HG03469 (cell line): Measurements from ENCODE around the gene HDLBP.

Experiments used
- ATAC-seq: cut with Tn5 transposase; IDR thresholded peaks from one replicate; pipeline ENCODE4 v1.9.1; 2021; ENCODE audit warnings: mild to moderate bottlenecking, moderate library complexity, moderate number of reproducible peaks; ENCODE audit not compliant: unreplicated experiment

Gene HDLBP

DNA sequence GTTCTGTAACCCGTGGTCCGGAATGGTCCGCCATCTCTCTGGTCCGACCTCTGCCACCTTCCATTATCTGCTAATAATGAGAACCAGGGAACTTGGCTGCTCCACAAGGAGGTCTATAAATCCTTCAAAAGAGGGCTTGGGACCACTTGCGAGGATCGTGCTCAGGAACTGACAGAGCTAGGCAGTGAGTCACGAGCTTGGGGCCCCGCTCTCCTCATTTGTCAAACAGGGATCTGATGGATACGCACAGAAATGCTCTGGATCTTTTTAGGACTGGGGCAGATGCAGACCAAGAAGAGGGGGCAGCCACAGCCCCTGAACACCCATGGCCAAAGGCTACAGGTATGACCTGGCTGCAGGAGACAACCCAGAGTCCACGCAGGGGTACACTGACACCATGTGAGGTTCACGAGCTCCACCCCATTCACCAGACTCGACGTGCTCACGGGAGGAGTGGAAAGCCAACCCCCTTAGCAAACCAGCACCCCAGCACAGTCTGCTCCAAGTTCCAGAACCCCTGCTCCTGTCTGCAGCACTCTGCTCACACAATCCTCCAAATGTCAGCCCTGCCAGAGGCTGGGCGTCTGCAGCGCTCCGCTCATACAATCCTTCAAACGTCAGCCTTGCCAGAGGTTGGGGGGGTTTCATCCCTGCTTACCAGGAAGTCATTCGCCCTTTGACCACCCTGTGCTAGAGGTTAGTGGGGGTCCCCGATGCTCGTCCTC, 81.2 kb downstream of the HDLBP start:
- no peak for ATAC-seq

GRCh38 chr2:241232736-241233575, 82.5 kb downstream of the HDLBP start:
- ATAC-seq: no peak

GRCh38 chr2:241230435-241230834, 85.0 kb downstream of the HDLBP start:
- no peak for ATAC-seq

DNA sequence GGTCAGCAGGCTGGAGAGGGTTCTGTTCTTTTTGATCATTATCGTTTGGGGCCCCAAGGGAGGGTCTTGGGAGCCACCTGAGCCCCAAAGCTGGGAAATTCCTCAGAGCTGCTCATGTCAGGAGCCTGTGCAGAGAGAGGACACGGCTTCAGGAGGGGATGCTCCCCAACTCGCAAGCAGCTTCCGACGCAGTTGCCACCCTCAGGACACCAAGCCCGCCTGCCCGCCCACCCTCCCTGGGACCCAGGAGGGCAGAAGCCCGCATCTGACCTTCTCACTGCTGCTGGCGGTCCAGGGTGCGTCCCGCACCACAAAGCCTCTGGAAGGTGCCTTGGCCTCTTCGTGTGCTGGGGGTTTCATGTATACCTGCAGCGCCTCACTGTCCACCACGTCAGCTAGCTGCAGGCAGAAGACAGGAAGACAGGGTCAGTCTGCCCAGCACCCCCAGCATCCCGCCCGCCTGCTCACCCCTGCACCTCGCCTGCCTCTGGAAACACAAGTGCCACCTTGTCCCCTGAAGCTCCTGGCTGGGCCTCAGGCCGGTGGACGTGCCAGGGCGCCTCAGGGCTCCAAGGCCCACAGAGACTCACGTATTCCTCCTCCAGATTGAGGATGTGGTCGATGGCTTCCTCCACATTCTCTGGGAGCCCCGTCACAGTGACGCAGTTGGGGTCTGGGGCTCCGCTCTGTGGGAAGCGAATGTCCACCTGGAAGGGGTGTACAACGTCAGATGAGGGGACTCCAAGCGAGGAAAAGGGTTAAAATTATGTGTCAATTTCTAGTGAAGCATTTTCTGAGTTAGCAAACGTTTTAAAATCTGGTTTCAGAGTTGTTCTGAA, 85.7 kb downstream of the HDLBP start:
- ATAC-seq: no peak

DNA sequence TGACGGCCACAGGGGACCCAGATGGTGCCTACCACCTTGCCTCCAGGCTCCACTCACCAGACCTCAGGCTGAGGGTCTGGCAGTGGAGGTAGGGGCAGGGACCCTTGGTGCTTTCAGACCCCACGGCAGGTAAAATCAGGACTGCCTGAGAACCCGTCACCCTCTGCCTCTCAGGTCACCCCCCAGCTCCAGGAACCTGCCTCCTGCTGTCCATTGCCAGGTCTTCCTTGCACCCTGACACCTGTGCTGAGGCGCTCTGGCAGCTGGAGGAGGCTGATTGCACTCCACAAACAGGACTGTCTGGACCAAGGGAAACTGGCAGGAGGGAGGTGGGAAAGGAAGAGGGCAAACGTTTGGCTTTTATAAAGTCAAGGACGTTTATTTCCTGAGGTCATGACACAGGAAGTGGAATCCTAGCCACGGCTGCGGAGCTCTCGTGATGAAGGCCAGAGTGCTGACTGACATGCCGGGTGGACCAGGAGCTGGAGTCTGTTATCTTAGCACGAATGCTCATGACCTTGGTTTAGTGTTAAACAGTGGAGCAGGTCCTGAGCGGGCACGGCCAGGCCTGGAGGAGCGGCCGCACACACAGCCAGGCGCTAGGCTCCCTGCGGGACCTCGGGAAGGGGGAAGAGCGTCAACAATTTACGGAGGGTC, 86.5 kb downstream of the HDLBP start:
- ATAC-seq: no peak

DNA sequence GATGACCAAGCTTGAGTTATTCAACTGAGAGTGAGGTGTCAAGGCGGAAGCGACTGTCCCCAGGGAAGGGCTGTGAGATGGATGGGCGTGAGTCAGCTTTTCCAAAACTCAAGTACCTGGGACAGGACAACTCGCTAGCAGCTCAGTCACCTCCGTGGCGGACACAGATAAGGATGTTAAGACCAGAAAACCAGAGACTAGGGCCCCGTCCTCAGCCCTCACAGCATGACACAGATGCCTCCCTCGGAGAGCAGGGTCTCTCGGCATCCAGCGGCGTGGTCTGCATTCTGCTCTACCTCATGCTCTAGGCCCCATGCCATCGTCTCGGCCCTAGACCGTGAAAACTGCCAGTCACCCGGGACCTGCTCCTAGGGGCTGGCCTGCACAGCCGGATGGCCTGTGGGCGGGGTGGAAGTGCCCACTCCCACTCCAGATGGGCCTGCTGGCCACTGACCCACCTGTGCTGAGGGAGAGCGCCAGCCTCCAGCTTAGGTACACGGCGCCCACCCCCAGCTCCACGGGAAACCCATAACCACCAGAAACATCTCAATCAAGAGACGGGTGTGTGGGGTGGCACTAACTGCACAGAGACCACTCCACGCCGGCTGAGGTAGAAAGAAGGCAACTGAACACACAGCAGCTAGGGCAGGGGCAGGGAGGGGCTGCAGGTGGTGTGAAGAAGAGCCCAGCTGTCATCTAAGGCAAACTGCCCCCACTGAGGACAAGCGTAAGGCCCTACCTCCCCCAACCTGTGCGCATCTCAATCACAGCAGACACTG, 87.2 kb downstream of the HDLBP start:
- no peak for ATAC-seq

DNA sequence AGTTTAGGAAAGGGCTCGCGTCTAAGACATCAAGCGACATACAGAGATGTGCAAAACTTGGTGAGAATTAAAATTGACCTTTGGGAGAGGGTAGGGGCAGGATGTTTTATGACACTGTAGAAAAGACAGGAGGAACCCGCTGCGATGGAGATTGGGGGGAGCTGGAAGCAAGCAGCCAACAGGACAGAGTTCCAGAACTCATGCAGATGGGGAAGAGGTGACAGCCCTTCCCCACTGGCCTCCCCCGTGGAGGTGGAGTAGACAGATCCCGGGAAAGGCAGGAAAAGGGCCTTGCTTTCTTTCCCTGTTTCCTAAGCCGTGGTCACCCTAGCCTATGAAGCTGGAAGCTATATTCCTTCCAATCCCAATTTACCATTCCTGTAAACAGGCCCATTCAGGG, 87.9 kb downstream of the HDLBP start:
- ATAC-seq: no peak

- no peak for ATAC-seq
These were observed 88.5 kb downstream of the HDLBP start for GRCh38 chr2:241226723-241227572.

- ATAC-seq: no peak
These were observed 89.5 kb downstream of the HDLBP start for GRCh38 chr2:241225983-241226382.

GRCh38 chr2:241225545-241225944, 89.9 kb downstream of the HDLBP start:
- ATAC-seq: no peak

- ATAC-seq: no peak
These were observed 90.5 kb downstream of the HDLBP start for GRCh38 chr2:241224851-241225438.

DNA sequence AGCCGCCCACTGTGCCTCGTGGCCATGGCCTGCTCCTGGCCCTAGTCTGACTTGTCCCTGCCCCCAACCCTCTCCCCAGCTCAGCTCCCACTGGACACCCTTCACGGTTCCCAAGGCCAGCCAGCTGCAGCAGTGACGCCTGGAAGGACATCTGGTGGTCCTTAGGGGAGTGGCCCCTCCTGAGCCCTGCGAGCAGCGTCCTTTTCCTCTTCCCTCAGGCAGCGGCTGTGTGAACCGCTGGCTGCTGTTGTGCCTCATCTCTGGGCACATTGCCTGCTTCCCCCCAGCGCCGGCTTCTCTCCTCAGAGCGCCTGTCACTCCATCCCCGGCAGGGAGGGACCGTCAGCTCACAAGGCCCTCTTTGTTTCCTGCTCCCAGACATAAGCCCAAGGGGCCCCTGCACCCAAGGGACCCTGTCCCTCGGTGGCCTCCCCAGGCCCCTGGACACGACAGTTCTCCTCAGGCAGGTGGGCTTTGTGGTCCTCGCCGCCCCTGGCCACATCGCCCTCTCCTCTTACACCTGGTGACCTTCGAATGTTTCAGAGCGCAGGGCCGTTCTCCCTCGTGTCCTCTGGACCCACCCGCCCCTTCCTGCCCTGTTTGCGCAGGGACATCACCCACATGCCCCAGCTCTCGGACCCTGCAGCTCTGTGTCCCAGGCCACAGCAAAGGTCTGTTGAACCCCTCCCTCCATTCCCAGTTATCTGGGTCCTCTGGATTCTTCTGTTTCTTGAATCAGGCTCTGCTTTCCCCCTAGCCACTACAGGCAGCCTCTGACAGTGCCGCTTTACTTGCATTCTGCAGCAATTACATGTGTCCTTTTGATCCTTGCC, 91.2 kb downstream of the HDLBP start:
- ATAC-seq: no peak

- ATAC-seq: no peak
These were observed 92.1 kb downstream of the HDLBP start for GRCh38 chr2:241223211-241224017.

- no peak for ATAC-seq
These were observed 95.6 kb downstream of the HDLBP start for GRCh38 chr2:241219856-241220356.

DNA sequence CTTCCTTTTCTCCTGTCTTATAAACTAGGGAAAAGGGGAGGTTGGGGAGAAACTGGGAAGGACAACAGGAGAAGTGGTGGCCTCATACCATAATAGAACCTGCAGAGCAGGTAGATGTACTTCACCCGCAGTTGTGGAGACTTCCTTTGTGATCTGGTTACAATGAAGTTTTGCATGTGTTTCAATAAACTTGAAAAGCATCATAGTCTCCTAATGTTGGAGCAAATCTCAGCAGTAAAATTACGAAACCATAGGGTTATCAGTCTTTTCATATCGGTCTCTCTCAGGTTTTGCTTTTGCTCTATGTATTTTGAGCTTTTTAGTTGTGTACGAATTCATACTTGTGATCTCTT, 96.5 kb downstream of the HDLBP start:
- no peak for ATAC-seq

- ATAC-seq: no peak
These were observed 97.1 kb downstream of the HDLBP start for GRCh38 chr2:241218131-241219029.
